Ecto neural progenitor cell (in vitro differentiated cells): ENCODE results near the gene ASIC2.

Experiments
- DNase-seq: peaks from one replicate; pipeline ENCODE4 v3.0.0-alpha.2; 2018; ENCODE audit warnings: low spot score

The ASIC2 gene

GRCh38 chr17:33242375-33243124, 50.5 kb downstream of the ASIC2 start:
- DNase-seq: no peak

GRCh38 chr17:33241390-33241789, 51.7 kb downstream of the ASIC2 start:
- DNase-seq: no peak

GRCh38 chr17:33240362-33240761, 52.7 kb downstream of the ASIC2 start:
- DNase-seq: no peak

DNA sequence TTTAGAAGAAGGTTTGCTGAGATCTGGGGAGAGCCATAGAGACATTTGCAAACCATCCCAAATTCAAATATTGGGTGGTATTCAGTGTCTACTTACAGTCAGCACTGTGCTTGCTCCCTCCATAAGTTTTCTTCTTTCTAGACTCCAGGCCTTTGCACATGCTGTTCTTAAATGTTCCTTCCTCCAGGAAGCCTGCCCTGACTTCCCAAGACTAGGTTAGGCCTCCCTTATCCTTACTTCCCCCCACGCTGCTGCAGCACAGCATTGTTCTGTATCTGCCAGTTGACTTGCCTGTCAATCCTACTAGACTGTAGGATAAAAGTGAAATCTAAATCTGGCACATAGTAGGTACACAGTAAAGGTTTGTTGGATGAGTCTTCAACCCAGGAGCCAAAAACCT, 53.4 kb downstream of the ASIC2 start:
- no peak for DNase-seq

- DNase-seq: no peak
These were observed 58.0 kb downstream of the ASIC2 start for GRCh38 chr17:33234930-33235685.

GRCh38 chr17:33234233-33234632, 58.9 kb downstream of the ASIC2 start:
- DNase-seq: no peak

GRCh38 chr17:33233811-33234177, 59.3 kb downstream of the ASIC2 start:
- no peak for DNase-seq

DNA sequence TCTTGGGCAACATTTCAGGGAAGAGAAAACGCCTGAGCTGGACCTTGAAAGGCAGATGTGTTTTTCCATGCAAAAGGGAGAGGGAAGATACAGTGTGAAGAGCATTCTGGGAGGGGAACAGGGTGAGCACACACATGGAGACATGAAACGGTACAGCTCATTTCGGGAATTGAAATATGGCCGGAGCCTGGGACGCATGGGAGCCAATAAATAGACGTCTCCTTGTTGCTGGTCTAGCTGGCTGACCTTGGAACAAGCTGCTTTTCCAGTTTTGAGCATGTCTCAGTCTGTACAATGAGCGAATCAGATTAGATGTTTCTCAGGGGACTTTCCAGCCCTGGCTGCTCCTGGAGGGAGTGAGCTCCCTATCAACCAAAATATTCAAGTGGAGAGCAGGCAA, 63.6 kb downstream of the ASIC2 start:
- DNase-seq: no peak

- no peak for DNase-seq
These were observed 64.1 kb downstream of the ASIC2 start for GRCh38 chr17:33229028-33229427.

DNA sequence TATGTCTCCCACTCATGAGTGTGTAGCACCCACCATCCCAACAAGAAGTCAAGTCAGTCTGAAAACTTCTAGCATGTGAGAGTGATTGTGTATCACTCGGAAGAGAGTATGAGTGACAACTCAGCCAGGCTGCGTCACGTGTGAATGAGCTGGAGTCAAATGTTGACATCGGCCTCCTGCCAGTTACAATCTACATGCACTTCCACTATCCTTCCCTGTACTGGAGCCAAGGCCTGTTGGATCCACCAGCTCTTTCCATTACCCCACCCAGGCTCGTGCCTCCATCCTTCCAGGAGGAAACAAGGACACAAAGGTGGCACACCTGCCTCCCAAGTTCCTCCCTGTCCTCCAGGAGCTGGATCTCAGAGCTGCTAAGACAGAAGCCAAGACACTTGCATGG, 64.5 kb downstream of the ASIC2 start:
- no peak for DNase-seq

GRCh38 chr17:33227911-33228310, 65.2 kb downstream of the ASIC2 start:
- no peak for DNase-seq

DNA sequence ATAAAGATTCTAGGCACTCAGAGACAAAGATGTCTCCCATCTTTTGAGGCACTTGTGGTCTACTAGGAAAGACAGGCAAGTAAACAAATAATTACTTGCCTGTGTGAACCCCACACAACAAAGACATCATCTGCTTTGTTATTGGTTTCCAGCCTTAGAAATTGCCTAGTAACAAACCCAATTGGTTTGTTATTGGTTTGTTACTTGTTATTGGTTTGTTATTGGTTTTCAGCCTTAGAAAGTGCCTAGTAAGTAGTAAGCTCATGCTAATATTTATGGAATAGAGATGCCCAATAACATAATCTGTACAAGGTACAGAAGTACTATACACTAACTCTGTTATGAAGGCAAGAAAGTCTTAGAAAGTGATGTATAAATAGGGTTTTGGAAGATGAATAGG, 67.1 kb downstream of the ASIC2 start:
- DNase-seq: no peak

DNA sequence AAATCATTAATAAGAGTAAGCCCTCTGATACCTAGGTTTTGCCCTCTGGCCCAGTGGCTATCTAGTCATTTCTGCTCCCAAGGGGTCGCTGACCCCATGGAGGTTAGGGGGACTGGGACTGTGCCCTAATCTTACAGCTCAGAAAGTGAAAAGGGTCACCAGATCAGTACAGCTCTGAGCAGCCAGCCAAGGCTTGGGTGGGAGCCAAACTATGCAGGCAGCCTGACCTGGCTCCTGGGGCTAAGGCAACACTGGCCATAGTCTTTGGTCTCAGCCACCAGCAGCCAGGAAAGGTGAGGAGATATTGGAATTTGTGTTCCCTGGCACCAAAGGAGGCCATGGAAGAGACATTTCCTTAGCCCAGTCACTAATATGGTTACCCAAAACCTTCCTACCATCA, 67.6 kb downstream of the ASIC2 start:
- DNase-seq: no peak

- DNase-seq: no peak
These were observed 73.1 kb downstream of the ASIC2 start for GRCh38 chr17:33220036-33220435.

DNA sequence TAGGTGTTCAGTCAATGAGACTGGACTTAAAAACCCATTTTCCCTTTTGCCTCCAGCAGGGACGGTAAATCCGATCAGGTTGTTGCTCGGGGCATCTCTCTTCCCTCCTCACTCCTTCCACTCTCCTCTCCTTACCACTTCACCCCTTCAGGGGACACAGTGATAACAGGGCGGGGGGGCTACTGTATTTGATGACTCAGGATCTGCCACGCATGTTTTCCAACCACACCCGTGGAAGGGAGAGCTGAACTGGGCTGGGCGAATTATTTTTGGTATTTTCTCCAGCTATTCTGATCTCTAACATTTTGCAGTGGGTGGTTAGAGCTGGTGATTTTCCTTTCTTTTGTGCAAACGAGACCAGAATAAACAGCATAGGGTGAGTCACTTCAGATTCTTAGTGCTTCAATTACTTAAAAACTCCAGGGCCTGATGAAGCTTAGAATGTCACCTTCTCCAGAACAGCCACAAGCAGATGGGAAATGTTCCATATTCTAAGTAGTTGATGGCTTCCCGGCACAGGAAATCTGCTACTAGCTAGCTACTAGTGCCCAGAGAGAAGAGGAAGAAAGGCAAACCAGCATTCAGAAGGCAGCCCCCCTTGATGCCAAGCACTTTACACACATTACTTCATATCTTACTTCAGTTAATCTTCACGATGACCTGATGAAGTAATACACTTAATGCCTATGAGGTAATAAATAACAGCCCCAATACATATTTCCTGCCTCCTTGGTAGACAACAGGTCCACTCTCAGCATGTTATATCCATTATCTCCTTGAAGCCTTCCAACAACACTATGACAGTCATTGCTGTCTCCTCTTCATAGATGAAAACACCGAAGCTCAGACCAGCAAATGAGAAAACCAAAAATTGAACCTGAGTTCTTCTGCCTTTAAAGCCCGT, 74.1 kb downstream of the ASIC2 start:
- no peak for DNase-seq

- DNase-seq: no peak
These were observed 75.2 kb downstream of the ASIC2 start for GRCh38 chr17:33217891-33218290.

GRCh38 chr17:33214996-33215395, 78.1 kb downstream of the ASIC2 start:
- no peak for DNase-seq

- DNase-seq: no peak
These were observed 82.8 kb downstream of the ASIC2 start for GRCh38 chr17:33210285-33210684.

GRCh38 chr17:33209671-33210070, 83.4 kb downstream of the ASIC2 start:
- DNase-seq: no peak

- DNase-seq: no peak
These were observed 85.9 kb downstream of the ASIC2 start for GRCh38 chr17:33207231-33207630.

GRCh38 chr17:33205552-33205951, 87.5 kb downstream of the ASIC2 start:
- DNase-seq: no peak

- no peak for DNase-seq
These were observed 88.4 kb downstream of the ASIC2 start for GRCh38 chr17:33204701-33205100.

- no peak for DNase-seq
These were observed 88.9 kb downstream of the ASIC2 start for GRCh38 chr17:33204156-33204555.
